ENCODE data around the gene GAD2. TPM values are rescaled to one million over a fixed set of nuclear protein-coding genes. Genes with fewer than 3 reads are reported as not detected.
"Not testable (repeated sequence)": the region's sequence is repeated elsewhere in the genome, so short reads cannot be mapped to it uniquely, and the experiment has no call there.

Gene GAD2
- total RNA-seq, 1 donor from 2014 or later: not detected

DNA sequence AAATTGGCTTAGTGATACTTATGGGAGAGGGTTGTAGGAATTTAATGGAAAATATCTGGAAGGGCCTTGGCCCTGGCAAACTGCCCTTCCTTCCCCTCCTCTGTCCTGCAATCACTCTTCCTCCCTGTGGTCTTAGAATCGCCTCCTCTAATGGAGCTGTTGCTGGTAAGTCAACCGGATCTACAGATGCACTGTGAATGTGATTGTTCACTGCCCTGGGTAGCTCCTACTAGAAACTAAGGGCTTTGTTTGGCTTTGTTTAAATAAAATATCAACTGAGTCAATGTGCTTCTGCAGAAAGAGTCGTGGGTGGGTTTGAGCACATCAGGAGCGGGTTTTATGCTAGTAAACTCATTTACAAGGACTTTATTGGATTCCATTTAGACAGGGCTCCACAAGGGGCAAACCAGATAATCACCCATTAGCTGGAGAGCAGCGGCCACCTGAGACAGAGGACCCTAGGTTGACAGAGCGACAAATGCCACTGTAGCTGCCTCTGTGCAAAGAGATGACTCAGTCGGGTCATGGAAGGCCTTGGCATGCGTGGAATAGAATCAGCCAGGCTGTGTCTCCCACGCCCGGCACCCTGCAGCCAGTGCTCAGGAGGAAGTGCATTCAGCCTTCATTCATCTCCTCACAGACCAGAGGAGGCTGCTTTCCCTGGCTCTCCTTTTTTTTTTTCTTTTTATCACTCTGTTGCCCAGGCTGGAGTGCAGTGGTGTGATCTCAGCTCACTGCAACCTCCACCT lies 97.9 kb downstream of the GAD2 start:
- DNase-seq (ENCODE audit: low read depth): no peak

DNA sequence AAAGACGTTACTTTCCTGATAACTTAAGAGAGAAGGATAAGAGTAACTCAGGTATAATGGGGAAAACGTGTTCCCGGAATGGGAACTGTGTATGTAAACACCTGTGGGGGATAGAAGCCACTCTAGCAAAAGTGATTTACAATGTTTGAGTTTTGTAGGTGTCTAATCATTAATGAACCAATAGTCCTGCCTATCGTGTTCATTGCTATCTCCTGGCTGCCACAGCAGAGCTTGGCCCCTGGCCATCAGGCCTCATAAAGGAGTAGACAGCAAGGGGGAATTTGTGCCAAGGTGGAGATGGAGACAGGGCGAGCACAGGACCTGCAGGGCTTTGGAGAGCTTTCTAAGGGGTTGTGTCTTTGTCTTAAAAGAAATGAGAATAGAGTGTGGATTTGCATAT lies 102.1 kb downstream of the GAD2 start:
- DNase-seq (ENCODE audit: low read depth): no peak

GRCh38 chr10:26323219-26323618 lies 106.6 kb downstream of the GAD2 start:
- no peak for DNase-seq (ENCODE audit: low read depth)

GRCh38 chr10:26326851-26327250 lies 110.3 kb downstream of the GAD2 start:
- no peak for DNase-seq (ENCODE audit: low read depth)

- DNase-seq (ENCODE audit: low read depth): no peak
Measured at GRCh38 chr10:26327811-26328210, 111.2 kb downstream of the GAD2 start.

DNA sequence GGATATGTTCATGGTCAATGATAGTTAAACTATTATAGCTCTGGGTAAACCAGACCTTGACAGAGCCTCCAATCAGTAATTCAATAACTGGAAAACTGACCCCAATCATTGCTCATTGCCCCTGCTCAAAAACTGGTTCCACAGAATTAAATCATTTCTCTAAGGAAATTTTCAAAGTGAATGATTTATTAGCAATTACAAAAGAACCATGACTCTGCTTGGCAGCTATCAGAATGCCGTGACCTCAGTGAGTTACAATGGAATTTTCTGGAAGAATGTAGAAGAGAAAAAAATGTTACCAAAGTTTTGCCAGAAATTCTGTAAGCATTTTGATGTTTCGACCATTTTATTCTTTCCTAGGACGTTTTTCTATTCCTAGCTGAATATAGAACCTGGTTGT lies 114.8 kb downstream of the GAD2 start:
- DNase-seq (ENCODE audit: low read depth): no peak

DNA sequence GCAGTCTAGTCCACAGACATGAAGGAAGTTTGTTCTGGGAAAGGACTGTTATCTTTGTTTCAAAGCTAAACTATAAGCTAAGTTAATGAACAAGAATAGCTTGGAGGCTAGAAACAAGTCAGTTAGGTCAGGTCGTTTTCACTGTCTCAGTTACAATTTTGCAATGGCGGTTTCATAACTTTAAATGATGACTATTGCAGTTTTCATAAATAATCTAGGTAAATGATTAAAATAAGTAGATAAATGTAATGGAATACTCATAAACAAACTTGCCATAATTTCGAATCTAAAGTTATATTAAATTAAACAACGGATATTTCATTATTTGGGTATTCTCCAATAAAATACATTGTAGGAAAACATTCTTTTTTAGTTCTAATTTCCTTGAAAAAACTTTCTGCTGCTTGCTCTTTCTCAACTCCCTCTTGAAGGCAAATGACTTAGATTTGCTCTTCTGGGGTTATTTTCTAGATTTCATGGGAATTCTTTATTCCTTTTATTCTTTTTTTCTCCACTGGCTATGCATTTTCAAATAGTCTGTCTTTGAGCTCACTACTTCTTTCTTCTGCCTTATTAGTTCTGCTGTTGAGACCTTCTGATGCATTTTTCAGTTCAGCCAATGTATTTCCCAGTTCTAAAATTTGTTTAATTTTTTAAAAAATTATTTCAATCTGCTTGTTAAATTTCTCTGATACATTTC lies 117.8 kb downstream of the GAD2 start:
- no peak for DNase-seq (ENCODE audit: low read depth)

DNA sequence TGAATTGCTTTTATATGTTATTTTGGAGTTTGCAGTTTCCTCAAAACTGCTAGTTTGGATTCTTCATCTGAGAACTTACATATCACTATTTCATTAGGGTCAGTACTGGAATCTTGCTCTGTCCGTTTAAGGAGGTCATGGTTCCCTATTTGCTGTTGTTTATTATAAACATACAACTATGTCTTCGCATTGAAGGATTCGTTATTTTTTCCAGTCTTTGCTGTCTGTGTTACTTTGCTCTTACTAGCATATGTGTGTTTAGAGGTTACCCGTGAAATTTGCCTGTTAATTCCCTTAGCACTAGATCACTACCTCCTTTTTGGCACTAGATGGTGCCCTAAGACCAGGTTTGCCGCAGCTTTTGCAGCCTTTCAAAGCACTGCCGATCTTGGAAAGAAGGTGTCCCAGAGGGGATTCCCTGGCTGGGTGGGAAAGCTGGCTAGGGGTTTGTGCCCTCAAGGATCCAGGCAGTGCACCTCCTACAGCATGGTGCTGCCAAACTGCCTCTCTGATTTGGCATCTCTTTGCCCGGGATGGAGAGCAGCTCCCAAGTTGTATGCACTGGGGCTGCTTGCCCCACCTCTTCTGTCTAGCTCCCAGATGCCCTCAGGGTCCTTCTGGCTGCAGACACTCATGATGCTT lies 118.5 kb downstream of the GAD2 start:
- peak; percentile 7 for DNase-seq (ENCODE audit: low read depth)

GRCh38 chr10:26335574-26336093 lies 119.1 kb downstream of the GAD2 start:
- no peak for DNase-seq (ENCODE audit: low read depth)

GRCh38 chr10:26336979-26337378 lies 120.4 kb downstream of the GAD2 start:
- no peak for DNase-seq (ENCODE audit: low read depth)

DNA sequence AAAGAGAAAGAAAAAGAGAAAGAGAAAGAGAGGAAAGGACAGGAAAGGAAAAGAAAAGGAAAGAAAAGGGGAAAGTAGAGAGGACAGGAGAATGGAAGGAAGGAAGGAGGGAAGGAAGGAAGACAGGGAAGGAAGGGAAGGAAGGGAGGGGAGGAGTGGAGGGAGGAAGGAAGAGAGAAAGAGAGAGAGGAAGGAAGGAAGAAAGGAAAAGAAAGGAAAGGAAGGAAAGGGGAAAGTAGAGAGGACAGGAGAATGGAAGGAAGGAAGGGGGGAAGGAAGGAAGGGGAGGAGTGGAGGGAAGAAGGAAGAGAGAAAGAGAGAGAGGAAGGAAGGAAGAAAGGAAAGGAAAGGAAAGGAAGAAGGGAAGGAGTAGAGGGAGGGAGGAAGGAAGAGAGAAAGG lies 125.1 kb downstream of the GAD2 start:
- no peak for DNase-seq (ENCODE audit: low read depth)

DNA sequence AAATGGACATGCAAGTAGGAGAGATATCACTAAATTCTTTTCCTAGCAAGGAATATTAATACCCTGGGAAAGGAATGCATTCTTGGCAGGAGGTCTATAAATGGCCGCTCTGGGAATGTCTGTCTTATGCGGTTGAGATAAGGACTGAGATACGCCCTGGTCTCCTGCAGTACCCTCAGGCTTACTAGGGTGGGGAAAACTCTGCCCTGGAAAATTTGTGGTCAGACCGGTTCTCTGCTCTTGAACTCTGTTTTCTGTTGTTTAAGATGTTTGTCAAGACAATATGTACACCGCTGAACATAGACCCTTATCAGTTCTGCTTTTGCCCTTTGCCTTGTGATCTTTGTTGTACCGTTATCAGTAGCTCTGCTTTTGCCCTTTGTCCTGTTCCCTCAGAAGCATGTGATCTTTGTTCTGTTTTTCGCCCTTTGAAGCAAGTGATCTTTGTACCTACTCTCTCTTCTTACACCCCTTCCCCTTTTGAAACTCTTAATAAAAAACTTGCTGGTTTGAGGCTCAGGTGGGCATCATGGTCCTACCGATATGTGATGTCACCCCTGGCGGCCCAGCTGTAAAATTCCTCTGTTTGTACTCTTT lies 132.3 kb downstream of the GAD2 start:
- DNase-seq (ENCODE audit: low read depth): not testable (repeated sequence)

Other genes with a start within 250 kb of the GAD2 start
- not detected in 2 replicates for gene APBB1IP, start 221.6 kb downstream of the GAD2 start, total RNA-seq